Fibroblast of skin of scalp (primary cell): ENCODE measurements around the gene FAXDC2. TPM values are rescaled to one million over a fixed set of nuclear protein-coding genes. Genes with fewer than 3 reads are reported as not detected.

Experiments used
- DNase-seq: peaks from one replicate; pipeline ENCODE4 v3.0.0-alpha.2; 2013
- polyA plus RNA-seq, 2 experiments: library from polyadenylated mRNA; unstranded; fragments of 120-200 nt; gene quantifications; one replicate each; pipeline ENCODE4 v1.2.1, GENCODE V29; 2013; ENCODE audit not compliant: insufficient read length in 2 of 2

FAXDC2 gene, protein sequence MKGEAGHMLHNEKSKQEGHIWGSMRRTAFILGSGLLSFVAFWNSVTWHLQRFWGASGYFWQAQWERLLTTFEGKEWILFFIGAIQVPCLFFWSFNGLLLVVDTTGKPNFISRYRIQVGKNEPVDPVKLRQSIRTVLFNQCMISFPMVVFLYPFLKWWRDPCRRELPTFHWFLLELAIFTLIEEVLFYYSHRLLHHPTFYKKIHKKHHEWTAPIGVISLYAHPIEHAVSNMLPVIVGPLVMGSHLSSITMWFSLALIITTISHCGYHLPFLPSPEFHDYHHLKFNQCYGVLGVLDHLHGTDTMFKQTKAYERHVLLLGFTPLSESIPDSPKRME
- 2.0 TPM for polyA plus RNA-seq (2013, experiment 1 of 2; ENCODE audit: insufficient read length)
- 2.5 TPM for polyA plus RNA-seq (2013, experiment 2 of 2; ENCODE audit: insufficient read length)

DNA sequence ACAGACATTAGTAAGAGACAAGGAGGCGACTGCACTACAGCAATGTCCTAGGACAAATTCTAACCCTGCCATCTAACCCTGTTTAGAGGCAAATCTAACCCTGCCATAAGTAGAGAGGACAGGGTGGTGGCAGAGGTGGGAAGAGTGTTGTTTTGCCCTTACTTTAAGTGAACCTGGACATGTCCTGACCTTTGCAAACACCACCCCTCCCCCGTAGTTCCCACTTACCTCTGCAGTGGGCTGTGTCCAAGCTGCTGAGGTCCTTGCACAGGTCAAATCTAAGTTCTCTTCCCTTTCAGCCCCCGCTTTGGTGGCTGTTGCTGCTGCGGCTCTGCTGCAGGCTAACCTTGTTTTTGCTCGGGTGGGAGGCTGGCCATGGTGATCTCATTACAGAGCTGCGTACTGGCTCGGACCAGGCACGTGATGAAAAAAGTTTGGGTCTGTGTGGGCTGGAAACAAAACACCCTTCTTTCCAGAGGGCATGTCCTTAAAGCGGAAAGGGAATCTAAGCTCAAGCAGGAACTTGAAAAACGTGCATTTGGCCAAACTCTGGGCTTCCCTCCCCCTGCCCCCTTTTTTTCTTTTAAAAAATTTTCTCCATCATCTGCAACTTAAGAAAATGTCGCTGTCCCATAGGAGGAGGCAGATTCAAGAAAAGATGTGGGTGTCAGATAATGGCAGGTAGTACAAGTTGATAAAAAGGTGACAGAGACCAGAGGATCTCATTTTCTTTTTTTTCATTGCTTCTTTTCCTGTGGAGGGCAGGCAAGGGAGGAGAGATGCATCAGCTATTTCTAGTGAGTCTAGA, at the start of gene FAXDC2:
Gene FAXDC2, minus strand, starts transcription at position 349 of the 808 bp plus-strand sequence. CDS start 12,425 bp downstream, outside the sequence.
- peak; percentile 68 for DNase-seq

DNA sequence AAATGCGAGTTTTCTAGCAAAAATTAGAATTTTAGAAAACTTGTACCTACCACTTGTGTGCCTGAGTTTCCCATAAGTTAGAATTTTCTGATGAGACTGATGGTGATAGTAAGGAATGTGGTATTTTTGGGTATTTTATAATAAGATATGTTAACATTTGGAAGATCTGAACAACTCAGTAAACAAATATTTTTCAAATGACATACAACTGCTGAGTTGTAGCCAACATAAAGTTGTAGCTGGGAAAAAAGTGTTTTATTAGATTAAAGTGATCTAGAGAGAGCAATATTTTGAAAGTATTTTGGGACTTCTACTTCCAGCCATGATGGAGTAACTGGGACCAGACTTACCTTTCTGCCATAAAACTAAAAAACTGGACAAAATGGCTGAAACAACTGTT, 49.7 kb upstream of the FAXDC2 start:
- DNase-seq: no peak

DNA sequence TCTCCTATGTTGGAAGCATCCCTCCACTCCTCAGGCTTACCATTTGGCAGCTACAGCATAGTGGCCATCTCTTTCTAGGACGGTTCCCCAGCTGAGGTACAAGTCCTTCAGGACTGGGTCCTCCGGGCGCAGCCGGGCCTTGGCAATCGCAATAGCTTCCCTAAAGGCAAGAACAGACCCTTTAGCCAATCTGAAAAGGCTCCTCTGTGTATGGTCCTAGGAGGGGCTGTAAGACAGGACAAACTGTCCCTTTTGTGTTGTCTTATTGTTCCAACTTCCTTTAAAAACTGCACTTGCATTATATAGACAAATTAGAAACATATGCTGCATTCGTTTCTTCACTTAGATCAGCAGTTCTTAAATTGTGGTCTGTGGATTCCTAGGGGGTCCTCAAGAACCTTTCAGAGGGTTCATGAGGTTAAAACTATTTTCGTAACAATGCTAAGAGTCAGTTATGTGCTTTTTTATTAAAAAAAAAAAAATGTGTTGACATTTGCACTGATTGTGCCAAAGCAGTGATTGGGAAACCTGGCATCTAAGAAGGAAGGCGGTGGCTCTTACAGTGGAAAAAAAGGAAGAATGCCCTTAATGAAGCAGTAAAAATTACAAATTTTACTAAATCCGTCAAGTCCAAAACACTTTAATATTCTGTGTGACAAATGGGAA, 48.9 kb upstream of the FAXDC2 start:
- DNase-seq: peak; percentile 31

DNA sequence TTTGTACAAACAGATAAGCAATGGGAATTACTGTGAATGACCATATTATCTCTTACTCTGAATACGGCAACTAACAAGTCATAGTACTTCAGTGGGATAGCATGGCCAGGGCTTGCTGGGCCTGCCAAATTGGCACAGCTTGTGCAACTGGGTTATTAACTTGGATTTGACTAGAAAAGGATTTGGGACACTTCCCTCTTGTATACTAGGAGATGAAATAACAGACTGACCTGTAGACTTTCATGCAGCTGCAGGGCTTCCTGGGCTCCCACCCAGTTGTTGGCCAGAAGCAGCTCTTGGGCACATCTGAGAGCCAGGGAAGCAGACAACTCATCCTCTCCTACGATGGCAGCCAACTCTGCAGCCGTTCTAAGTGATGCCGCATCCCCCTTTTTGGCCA, 47.8 kb upstream of the FAXDC2 start:
- DNase-seq: no peak

DNA sequence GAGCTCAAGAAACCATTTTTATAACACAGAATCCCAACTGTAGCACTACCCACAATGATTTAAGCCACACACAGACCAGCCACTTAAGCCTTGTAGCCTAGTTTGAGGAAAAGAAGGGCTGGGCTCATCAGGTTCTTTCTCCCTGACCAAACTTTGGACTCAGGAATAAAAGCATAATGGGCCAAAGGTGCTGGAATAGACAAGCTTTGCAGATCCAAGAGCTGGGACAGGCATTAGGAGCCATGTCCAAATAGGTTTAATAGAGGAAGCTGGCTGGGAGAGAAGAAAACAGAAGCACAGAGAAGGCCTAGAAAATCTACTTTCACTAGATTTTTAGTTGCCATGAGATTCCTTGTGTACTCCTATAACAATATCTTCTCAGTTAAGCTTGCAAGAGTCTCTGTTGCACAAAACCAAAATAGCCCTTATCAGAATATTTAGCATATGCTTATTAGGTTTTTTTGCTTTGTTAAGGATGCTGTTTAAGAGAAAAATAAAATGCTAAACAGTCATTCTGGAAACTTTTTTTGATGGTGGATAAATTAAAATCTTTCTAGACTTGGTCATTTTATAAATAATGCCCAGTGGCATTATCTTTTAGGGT, 46.3 kb upstream of the FAXDC2 start:
- DNase-seq: no peak

DNA sequence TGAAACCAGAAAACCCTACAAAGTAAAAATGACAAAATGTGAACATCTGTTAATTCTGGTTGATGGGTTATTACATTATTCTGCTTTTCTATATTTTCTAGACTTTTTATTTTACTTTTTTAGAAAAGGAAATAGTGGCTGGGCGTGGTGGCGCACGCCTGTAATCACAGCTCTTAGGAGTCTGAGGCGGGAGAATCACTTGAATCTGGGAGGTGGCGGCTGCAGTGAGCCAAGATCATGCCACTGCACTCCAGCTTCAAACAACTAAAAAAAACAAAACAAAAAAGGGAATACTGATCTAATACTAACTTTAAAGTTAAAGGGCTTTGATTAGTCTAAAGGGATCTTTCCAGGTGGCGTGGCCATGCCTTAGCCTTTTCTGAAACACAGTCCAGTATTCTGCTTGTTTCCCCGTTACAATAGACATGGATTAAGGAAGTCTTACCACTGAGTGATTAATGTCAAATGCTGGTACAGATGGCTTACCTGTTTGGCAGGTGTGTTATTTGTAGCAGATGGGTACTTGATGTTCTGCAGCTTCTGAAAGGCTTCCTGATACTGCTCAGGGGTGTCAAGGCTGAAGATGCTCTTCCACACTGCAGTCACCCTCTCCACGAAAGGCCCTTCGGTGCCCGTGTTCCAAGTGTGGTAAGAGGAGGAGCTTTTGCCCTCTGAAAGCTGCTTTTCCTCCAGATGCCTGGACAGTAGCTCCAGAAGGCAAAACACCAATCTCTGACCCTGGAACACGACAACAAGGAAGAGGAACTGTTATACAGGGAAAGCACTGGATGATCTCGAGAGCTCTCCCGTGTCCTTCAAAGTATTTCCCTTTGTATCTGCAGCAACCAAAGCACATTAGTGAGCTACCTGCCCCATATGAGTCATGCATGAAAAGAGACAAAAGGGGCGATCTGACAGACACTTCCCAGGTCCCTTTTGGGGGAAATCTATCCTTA, 45.5 kb upstream of the FAXDC2 start:
- no peak for DNase-seq

DNA sequence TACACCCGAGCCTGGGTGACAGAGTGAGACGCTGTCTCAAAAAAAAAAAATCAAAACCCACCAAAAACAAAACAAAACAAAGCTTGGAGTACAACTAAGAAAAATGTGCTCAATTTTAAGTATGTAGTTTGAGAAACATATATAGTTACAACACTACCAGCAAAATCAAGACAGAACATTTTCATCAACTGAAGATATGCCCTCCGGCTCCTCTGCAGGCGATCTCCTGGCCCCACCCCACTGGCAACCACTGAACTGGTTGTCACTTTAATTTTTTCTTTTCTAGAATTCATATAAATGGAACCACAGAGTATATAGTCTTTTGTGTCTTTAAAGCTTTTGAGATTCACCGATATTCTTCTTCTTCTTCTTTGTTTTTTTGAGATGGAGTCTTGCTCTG, 43.0 kb upstream of the FAXDC2 start:
- DNase-seq: no peak

DNA sequence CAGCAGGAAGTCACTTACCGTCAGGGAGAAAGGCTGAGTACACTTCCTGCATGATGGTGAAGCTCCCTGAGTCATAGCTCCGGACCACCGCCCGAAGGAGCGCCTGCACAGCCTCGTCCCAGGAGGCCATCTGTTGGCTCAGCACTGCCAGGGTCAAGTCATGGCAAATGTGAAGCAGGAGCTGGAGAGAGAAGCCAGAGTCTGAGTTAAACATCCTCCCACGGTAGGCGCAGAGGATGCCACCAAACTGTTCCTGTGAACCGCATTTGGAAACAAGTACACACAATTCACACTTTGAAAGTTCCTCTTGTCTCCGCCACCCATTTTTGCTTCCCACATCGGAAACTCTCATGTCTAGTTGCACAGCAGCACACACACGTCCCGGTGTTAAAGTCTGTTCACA, 42.0 kb upstream of the FAXDC2 start:
- no peak for DNase-seq

DNA sequence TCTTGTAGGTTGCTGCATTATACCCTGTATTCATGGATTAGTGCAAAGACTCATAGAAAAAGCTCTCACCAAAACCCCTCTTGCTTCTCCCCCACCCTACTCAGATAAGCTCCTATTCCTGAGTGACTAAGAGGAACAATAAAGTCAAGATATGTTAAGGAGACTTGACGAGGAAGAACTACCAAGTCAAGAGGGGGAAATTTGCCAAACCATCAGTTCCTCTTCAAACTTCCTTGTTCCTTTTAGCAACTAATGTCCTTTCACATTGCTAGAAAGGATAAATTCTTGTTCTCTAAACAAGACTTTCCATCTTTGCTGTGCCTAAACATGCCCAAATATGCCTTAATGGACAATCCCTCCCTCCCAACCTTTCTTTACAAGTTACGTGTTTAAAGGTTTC, 35.0 kb upstream of the FAXDC2 start:
- no peak for DNase-seq

DNA sequence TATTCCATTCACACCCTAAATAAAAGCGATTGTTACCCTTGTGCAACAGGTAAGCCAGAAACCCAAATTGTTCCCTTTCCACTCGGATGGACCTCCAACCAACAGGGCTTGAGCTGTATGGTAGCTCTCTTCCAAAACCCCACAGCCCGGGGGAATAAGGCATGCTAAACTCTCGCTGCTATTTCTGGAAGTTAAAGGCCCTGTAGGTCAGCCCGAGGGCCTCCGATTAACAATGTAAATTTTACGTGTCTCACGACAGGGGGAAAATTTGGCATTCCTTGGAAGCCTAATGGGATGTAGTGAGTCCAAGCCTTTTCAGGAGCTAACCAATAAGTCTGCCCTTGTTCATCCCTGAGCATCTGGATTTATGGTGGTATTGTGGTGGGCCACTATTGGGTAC, 34.0 kb upstream of the FAXDC2 start:
- no peak for DNase-seq

DNA sequence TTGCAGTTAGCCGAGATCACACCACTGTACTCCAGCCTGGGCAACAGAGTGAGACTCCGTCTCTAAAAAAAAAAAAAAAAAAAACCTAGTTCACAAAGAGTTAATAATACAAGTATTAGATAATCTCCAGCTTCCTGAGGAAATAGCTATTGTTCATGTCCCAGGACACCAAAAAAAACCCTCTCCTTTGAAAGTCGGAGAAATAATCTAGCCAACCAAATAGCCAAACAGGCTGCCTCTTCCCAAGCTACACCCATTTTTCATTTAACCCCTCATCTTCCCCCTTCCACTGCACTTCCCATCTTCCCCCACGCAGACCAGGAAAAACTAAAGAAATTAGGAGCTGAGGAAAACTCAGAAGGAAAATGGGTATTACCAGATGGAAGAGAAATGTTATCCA, 31.6 kb upstream of the FAXDC2 start:
- DNase-seq: no peak

DNA sequence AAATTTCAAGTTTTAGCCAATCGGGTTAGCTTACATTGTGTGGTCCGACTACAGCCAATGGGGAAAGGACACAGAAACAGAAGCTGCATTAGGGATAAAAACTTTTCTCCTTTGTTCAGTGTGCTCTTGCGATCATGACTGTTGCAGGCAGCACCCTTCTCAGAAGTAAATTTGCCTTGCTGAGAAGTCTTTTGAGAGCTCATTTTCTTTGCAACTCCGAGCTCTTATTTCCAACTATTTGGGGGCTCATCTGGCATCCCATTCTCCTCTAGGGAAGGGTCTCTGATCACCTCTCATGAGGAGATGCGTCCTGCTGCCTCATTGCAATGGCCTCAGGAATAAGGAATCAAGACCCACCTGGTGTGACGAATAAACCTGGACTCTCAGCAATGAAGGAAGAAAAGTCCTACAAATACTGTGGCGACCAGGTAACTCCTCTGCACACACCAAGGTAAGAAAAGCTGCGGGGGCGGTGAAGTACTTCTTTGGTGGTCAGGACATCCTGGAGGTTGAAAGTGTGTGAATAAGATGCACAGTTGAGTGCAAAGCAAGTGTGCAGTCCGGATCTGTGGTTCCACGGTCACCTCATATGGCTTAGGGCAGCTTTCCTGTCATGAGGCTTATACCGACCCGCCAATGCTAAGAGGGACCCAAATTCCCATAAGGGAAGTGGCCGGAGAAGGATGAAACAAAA, 28.4 kb upstream of the FAXDC2 start:
- DNase-seq: peak; percentile 11

DNA sequence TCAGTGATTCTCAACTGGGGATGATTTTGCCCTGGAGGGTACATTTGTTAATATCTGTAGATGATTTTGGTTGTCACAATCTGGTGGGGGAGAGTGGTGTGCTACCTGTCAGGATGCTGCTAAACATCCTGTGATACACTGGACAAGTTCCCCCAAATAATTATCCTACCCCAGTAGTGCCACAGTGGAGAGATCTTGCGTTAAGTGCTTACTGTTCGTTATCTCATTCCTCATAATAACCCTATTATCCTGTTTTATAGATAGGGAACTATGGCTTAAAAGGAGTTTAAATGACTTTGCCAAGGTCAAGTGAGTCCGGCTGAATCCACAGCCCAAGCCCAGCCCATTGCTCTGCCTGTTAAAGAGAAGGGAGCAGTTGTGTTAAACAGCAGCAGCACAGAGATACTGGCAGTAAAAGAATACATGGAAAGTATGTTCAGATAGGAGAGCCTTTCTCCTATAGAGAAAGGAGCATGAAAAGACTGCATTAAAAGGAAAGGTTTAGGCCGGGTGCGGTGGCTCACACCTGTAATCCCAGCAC, 23.5 kb upstream of the FAXDC2 start:
- DNase-seq: no peak

DNA sequence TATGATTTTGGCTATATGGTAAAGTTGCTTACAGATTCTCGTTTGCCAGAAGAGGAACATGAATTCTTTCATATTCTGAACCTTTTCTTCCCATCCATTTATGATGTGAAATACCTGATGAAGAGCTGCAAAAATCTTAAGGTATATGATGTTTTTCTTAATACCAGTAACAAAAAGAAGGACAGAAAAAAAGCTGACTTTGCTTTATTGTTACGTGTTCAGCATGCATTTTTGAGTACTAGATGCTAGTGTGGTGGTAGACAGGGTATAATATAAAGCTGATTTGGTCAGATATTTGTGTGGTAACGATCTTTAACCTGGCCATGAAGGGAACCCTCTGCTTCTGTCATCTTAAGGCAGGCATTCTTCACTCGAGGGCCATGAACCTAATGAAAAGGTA, 21.3 kb upstream of the FAXDC2 start:
- DNase-seq: no peak

DNA sequence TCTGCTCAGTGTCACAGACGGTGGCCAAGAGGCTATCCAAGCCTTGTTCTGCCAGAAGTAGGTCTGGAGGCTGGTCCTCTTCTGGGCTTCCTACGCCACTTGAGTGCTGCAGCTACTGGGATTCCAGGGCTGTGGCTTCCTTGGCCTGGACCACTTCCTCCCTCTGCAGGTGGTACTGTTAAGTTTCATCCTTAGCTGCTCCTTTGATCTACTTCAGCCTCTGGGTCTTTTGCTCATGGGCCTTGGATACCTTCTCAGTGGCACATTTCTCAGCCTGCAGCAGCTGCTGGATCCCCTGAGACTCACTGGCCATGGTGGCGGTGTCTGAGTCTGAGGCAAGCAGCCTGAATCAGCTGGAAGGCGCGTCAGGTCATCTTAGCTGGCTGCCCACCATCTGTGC, 18.3 kb upstream of the FAXDC2 start:
- DNase-seq: no peak

DNA sequence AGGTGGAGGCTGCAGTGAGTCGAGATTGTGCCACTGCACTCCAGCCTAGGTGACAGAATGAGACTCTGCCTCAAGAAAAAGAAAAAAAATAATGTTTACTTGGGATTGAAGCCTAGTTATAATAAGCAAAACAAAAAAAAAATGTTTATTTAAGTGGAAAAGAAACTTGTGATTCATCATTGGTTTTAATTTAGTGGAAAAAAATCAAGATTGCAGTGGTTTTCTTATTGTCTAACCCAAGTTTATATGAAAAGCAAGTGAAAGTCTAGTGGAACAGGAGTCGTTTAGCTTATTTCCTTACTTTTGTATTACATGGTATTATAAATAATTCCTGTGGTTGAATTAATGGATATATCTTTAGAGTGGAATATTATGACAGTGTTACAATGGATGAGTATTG, 16.4 kb upstream of the FAXDC2 start:
- DNase-seq: no peak

DNA sequence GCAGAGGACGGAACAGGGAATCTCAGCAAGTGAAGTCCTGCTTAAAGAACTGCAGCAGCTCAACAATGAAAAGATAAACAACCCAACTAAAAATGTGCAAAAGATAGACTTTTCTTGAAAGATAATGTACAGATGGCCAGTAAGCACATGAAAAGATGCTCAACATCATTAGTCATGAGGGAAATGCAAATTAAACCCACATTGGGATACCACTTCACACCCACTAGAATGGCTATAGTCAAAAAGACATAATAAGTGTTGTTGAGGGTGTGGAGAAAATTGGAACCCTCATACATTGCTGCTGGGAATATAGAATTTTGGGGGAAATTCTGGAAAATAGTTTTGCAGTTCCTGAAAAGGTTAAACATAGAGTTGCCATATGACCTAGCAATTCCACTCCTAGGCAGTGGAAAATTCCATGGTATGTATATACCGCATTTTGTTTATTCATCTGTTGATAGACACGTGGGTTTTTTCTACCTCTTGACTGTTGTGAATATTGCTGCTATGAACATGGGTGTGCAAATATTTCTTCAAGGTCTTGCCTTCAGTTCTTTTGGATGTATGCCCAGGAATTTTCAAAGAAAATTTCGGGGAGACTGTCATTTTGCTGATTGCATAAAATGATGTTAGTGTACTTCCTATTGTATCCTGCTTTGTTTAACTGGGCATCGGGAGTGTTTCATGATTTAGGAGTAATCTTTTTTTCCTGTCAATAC, 15.2 kb upstream of the FAXDC2 start:
- no peak for DNase-seq

DNA sequence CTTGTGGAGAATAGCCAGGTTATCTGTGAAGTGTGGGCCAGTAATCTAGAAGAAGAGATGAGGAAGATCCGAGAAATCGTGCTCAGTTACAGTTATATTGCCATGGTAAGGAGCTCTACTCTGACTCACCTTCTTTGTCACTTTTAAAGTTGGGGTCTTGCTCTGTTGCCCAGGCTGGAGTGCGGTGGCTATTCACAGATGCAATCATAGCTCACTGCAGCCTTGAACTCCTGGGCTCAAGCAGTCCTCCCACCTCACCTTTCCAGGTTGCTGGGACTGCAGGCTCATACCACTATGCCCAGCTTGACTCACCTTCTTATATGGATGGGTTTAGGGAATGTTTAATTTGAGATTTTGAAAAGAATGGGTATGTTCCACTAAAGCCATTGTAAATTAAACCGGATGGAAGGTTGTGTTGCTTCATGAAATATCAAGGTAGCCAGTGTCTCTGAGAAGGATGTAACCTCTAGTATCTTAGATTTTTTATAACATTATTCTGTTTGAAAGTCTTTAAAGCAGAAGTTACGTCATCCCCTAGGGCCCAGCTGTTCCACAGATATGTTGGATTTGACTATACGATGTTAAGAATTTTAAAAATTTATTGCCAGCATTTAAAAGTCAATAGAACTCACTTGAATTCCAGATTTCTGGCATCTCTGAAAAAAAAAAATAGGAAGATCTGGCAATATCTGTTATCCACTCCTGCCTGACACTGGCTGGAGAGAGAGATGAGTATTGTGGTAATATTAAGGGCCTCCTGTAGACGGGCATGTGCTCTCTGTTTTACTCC, 13.1 kb upstream of the FAXDC2 start:
- peak; percentile 6 for DNase-seq

DNA sequence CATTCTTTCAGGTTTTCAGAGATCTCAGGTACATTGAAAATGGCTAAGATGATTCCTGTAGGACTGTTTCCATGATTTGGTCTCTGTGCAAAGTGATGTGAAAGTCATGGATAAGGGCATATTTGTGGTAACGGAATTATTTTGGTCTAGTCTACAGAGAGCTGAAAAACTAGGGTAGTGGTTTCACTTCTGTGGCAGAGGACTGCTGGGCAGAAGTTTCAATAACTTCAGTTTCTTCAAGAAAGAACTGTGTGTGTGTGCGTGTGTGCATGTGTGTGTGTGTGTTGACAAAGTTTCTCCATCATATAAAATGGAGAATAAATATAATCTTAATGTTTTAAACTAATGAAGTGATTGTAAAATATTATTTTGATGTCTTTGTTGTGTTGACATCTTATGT, 12.4 kb upstream of the FAXDC2 start:
- DNase-seq: peak; percentile 19
